Right cardiac atrium (tissue), 5 donors: ENCODE data around the gene ARHGAP27. TPM values are rescaled to one million over a fixed set of nuclear protein-coding genes. Genes with fewer than 3 reads are reported as not detected.

Source experiments
- ATAC-seq, 2 donors: fragments of 200-7000 bp; cut with Tn5 transposase; one replicate each; pipeline versions ENCODE4 v1.8.0 to v1.9.1; 2020; ENCODE audit warnings: moderate library complexity in 2 of 2, mild to moderate bottlenecking in 1 of 2
- DNase-seq, 3 donors: peaks; one replicate each; pipeline ENCODE4 v3.0.0-alpha.2; 2020
- H3K27ac ChIP-seq: one replicate; pipeline ENCODE4 v1.5.1; 2013; ENCODE audit warnings: mild to moderate bottlenecking, low read length, control low read depth, moderate library complexity
- H3K27me3 ChIP-seq: one replicate; pipeline ENCODE4 v1.6.1; 2013; ENCODE audit not compliant: control insufficient read depth, insufficient read depth
- H3K4me1 ChIP-seq: one replicate; pipeline ENCODE4 v1.6.1; 2013; ENCODE audit warnings: low read length; ENCODE audit not compliant: control insufficient read depth, insufficient read depth
- H3K4me3 ChIP-seq: one replicate; pipeline ENCODE4 v1.5.1; 2013; ENCODE audit warnings: low read length, control low read depth
- H3K9me3 ChIP-seq: one replicate; pipeline ENCODE4 v1.6.1; 2013; ENCODE audit warnings: low read length; ENCODE audit not compliant: control insufficient read depth
- WGBS: extraction: QIAGEN DNeasy Blood & Tissue Kit; methylation state at CpG from one replicate; pipeline ENCODE4 v1.1.7; 2013; 5-methylcytosine and 5-hydroxymethylcytosine counted together
- intact Hi-C, 4 donors: fragments of 100-400 bp; cut with DNase I; formaldehyde crosslinking; loops; one replicate each; pipeline versions ENCODE4 v1.11.0 to v1.14.0; 2022 to 2023
- polyA plus RNA-seq: library from polyadenylated mRNA; stranded (reverse); fragments of 200-250 nt; gene quantifications from one replicate; pipeline ENCODE4 v1.2.3, GENCODE V29; 2013
- total RNA-seq, 4 donors: library from RNA; stranded (reverse); fragmentation: NEBNext Ultra II Directional; extraction: Animal tissue kit (Norgen Biotek cat#: 25700); gene quantifications; one replicate each; pipeline ENCODE4 v1.2.1, GENCODE V29; 2021
- donor health status: healthy with polysubstance abuse.
- donor health status: DM: no; HTN: yes; CAD: no.
- donor health status: DM: no; HTN: no; CAD: no.
- donor health status: DM: no; HTN: yes; CAD: no; lungs with severe emphysema.
- donor health status: DM: yes; HTN: yes; CAD: no.

Gene ARHGAP27
- total and polyA plus RNA-seq, 5 donors: 25.1 to 32.0 (median 26.8) TPM

- Histone ChIP-seq H3K4me1 (peaks cover 6% of the 10 kb centered on the region), H3K27me3 (no peaks in the 10 kb centered on the region), H3K27ac (no peak overlapping the region), H3K9me3 (no peaks in the 10 kb centered on the region), H3K4me3 (no peak overlapping the region)
- WGBS: 74% methylated on average over 1 of the region's 1 CpG
- intact Hi-C loops: no loop called here
- DNase-seq (peak in 1 of 3 donors; percentile 21), ATAC-seq (no peak)
Measured at GRCh38 chr17:45402916-45403315, 29.8 kb downstream of the ARHGAP27 start.

GRCh38 chr17:45398800-45399199 lies 33.9 kb downstream of the ARHGAP27 start:
- peak in 1 of 3 donors; percentile 39 for DNase-seq
- H3K27me3 ChIP-seq: no peaks in the 10 kb centered on the region
- no peak overlapping the region for H3K27ac ChIP-seq
- ATAC-seq: peak; percentile 23 to 25
- no peak overlapping the region for H3K4me3 ChIP-seq
- intact Hi-C loops: no loop called here
- no peaks in the 10 kb centered on the region for H3K9me3 ChIP-seq
- 63% methylated on average over 5 of the region's 5 CpGs for WGBS
- H3K4me1 ChIP-seq: no peaks in the 10 kb centered on the region

- no peak overlapping the region for H3K27ac ChIP-seq
- no peaks in the 10 kb centered on the region for H3K27me3 ChIP-seq
- intact Hi-C loops: no loop called here
- ATAC-seq (no peak), DNase-seq (peak in 2 of 3 donors; percentile 10 to 16)
- H3K4me3 ChIP-seq: no peak overlapping the region
- 85% methylated on average over 5 of the region's 5 CpGs for WGBS
- H3K4me1 ChIP-seq: no peaks in the 10 kb centered on the region
- H3K9me3 ChIP-seq: no peaks in the 10 kb centered on the region
Measured at GRCh38 chr17:45397796-45398195, 34.9 kb downstream of the ARHGAP27 start.

- 94% methylated on average over 50 of the region's 50 CpGs for WGBS
- DNase-seq (peak in 2 of 3 donors; percentile 57 to 58), ATAC-seq (peak; percentile 3 to 5)
- no peaks in the 10 kb centered on the region for H3K27me3 ChIP-seq
- intact Hi-C loops: no loop called here
- no peak overlapping the region for H3K27ac ChIP-seq
- no peaks in the 10 kb centered on the region for H3K4me1 ChIP-seq
- no peaks in the 10 kb centered on the region for H3K9me3 ChIP-seq
- no peak overlapping the region for H3K4me3 ChIP-seq
Measured at GRCh38 chr17:45396496-45397205, 36.0 kb downstream of the ARHGAP27 start.

- DNase-seq: peak in 2 of 3 donors; percentile 45 to 55
- no peak overlapping the region for H3K4me3 ChIP-seq
- WGBS: 73% methylated on average over 60 of the region's 60 CpGs
- ATAC-seq: peak; percentile 2 to 4
- no peaks in the 10 kb centered on the region for H3K27me3 ChIP-seq
- intact Hi-C loops: no loop called here
- no peaks in the 10 kb centered on the region for H3K9me3 ChIP-seq
- no peaks in the 10 kb centered on the region for H3K4me1 ChIP-seq
- no peak overlapping the region for H3K27ac ChIP-seq
Measured at GRCh38 chr17:45395569-45396415, 36.9 kb downstream of the ARHGAP27 start.

GRCh38 chr17:45394913-45395568 lies 37.6 kb downstream of the ARHGAP27 start:
- WGBS: 16% methylated on average over 30 of the region's 30 CpGs

DNA sequence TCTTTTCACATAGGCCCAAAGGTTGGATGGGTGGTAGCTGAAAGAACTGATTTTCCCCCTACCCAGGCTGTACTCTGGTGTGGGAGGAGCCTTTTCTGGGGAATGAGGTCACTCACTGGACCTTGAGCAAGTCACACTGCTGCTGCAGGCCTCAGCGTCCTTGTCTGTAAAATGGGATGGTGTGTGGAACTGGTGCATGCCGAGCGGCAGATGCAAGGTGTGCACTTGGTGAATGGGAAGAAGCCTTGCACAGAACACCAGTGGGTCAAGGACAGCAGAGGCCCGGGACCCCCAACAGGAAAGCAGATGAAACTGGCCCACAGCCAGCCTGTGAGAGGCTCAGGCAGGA lies 38.1 kb downstream of the ARHGAP27 start:
- H3K27me3 ChIP-seq: no peaks in the 10 kb centered on the region
- H3K9me3 ChIP-seq: no peaks in the 10 kb centered on the region
- H3K27ac ChIP-seq: no peak overlapping the region
- H3K4me1 ChIP-seq: no peaks in the 10 kb centered on the region
- no peak for ATAC-seq
- DNase-seq: no peak
- intact Hi-C loops: no loop called here
- H3K4me3 ChIP-seq: no peak overlapping the region
- 75% methylated on average over 4 of the region's 4 CpGs for WGBS

More at GRCh38 chr17:45394913-45395568, 37.6 kb downstream of the ARHGAP27 start:
- H3K27ac ChIP-seq: no peak overlapping the region
- no peaks in the 10 kb centered on the region for H3K4me1 ChIP-seq
- H3K4me3 ChIP-seq: no peak overlapping the region
- no peaks in the 10 kb centered on the region for H3K27me3 ChIP-seq
- no peaks in the 10 kb centered on the region for H3K9me3 ChIP-seq
- intact Hi-C loops: no loop called here
- peak; percentile 64 to 67 for ATAC-seq
- peak; percentile 71 to 87 (median 86) for DNase-seq

- Histone ChIP-seq H3K4me3 (no peak overlapping the region), H3K4me1 (no peaks in the 10 kb centered on the region), H3K27me3 (no peaks in the 10 kb centered on the region), H3K27ac (no peak overlapping the region), H3K9me3 (no peaks in the 10 kb centered on the region)
- intact Hi-C loops: no loop called here
- peak in 2 of 3 donors; percentile 36 to 43 for DNase-seq
- ATAC-seq: no peak
- 90% methylated on average over 6 of the region's 6 CpGs for WGBS
Measured at GRCh38 chr17:45394091-45394490, 38.6 kb downstream of the ARHGAP27 start.

DNA sequence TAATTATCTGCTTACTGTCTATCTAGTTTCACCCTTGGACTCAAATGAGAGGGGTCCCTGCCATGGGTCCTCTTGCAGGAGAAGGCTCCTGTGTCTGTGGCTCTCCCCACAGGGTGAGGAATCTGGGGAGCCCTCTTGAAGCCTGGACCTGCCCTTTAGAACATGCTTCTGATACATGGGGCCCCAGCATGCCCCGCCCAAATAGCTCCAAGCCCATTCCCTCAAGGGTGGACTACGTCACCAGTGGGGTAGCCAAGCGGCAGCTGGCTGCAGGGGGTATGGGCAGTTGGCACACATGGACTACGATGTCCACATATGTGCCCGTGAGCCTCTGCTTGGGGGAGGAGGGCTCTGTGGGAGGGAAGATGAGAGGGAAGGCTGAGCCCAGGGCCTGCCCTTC lies 39.3 kb downstream of the ARHGAP27 start:
- no peak overlapping the region for H3K4me3 ChIP-seq
- H3K4me1 ChIP-seq: no peaks in the 10 kb centered on the region
- DNase-seq: peak in 2 of 3 donors; percentile 18 to 20
- H3K9me3 ChIP-seq: no peaks in the 10 kb centered on the region
- intact Hi-C loops: no loop called here
- H3K27me3 ChIP-seq: no peaks in the 10 kb centered on the region
- H3K27ac ChIP-seq: no peak overlapping the region
- ATAC-seq: no peak
- 92% methylated on average over 5 of the region's 5 CpGs for WGBS

DNA sequence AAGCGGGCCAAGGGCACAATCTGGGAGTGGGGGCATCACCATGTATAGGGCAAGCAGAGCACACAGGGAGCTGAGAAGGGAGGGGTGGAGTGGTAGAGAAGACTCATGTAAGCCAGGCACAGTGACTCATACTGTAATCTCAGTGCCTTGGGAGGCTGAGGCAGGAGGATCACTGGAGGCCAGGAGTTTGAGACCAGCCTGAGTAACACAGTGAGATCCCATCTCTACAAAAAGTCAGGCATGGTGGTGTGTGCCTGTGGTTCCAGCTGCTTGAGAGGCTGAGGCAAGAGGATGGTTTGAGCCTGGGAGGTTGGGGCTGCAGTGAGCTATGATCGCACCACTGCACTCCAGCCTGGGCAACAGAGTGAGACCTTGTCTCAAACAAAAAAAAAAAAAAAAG lies 40.8 kb downstream of the ARHGAP27 start:
- Histone ChIP-seq H3K27ac (no peak overlapping the region), H3K4me1 (no peaks in the 10 kb centered on the region), H3K27me3 (no peaks in the 10 kb centered on the region), H3K9me3 (no peaks in the 10 kb centered on the region), H3K4me3 (no peak overlapping the region)
- no peak for ATAC-seq
- 96% methylated on average over 2 of the region's 2 CpGs for WGBS
- intact Hi-C loops: no loop called here
- DNase-seq: peak in 1 of 3 donors; percentile 4

- intact Hi-C loops: no loop called here
- Histone ChIP-seq H3K27me3 (no peaks in the 10 kb centered on the region), H3K27ac (no peak overlapping the region), H3K4me3 (no peak overlapping the region), H3K4me1 (no peaks in the 10 kb centered on the region), H3K9me3 (no peaks in the 10 kb centered on the region)
- ATAC-seq (no peak), DNase-seq (peak in 1 of 3 donors; percentile 28)
- 54% methylated on average over 5 of the region's 5 CpGs for WGBS
Measured at GRCh38 chr17:45391291-45391690, 41.4 kb downstream of the ARHGAP27 start.
